Right lobe of liver (tissue), 6 donors: ENCODE measurements around the gene ACSS1. TPM values are rescaled to one million over a fixed set of nuclear protein-coding genes. Genes with fewer than 3 reads are reported as not detected.

Experiments
- ATAC-seq, 4 donors: fragments of 200-7000 bp; cut with Tn5 transposase; one replicate each; pipeline ENCODE4 v1.9.1; 2020; ENCODE audit warnings: mild to moderate bottlenecking in 4 of 4, moderate library complexity in 4 of 4
- DNase-seq, 3 donors: peaks; one replicate each; pipeline ENCODE4 v3.0.0-alpha.2; 2020
- H3K27ac ChIP-seq, 3 donors: fragments of 200-600 bp; one replicate each; pipeline ENCODE4 v1.8.0; 2022
- H3K27me3 ChIP-seq, 2 donors: fragments of 200-600 bp; one replicate each; pipeline ENCODE4 v1.8.0; 2022
- H3K36me3 ChIP-seq, 4 donors: fragments of 200-600 bp; sonication (generic) in 1 of 4; one replicate each; pipeline versions ENCODE4 v1.5.1 to v1.8.0; 2017 to 2022; ENCODE audit warnings: control low read depth in 1 of 4
- H3K4me1 ChIP-seq, 4 donors: fragments of 200-600 bp; sonication (generic) in 1 of 4; one replicate each; pipeline versions ENCODE4 v1.5.1 to v1.8.0; 2017 to 2022; ENCODE audit warnings: control low read depth in 1 of 4
- H3K4me3 ChIP-seq, 3 donors: fragments of 200-600 bp; one replicate each; pipeline ENCODE4 v1.8.0; 2022
- H3K9me3 ChIP-seq, 4 donors: fragments of 200-600 bp; sonication (generic) in 1 of 4; one replicate each; pipeline versions ENCODE4 v1.5.1 to v1.8.0; 2017 to 2022; ENCODE audit warnings: control low read depth in 1 of 4
- POLR2A ChIP-seq: fragments of 450-650 bp; IDR thresholded peaks from one replicate; pipeline ENCODE4 v1.6.1; 2017; ENCODE audit warnings: antibody characterized with exemption, mild to moderate bottlenecking
- WGBS: methylation state at CpG from one replicate; pipeline ENCODE4 v1.1.6; 2018; ENCODE audit warnings: low coverage, low lambda C conversion rate; ENCODE audit not compliant: insufficient coverage; ENCODE audit errors: missing lambda C conversion rate; 5-methylcytosine and 5-hydroxymethylcytosine counted together
- intact Hi-C, 2 donors: fragments of 100-400 bp; cut with DNase I; formaldehyde crosslinking; loops; one replicate each; pipeline versions ENCODE4 v1.11.2 to v1.14.1; 2022
- total RNA-seq, 6 experiments: library from RNA; depleted of rRNA in 2 of 6; stranded (reverse); fragments of >200 nt in 2 of 6; fragmentation: NEBNext Ultra II Directional in 3 of 6; extraction: Animal tissue kit (Norgen Biotek cat#: 25700) in 3 of 6; gene quantifications; one replicate each; pipeline versions ENCODE4 v1.1.0 to v1.2.4, GENCODE V29; 2016 to 2023
- TF ChIP-seq, protein P1 (sequence below), 4 donors: fragments of 200-600 bp in 3 of 4; fragments of 450-650 bp in 1 of 4; IDR thresholded peaks; one replicate each; pipeline versions ENCODE4 v1.5.1 to v1.8.0; 2016 to 2022; ENCODE audit warnings: antibody characterized with exemption in 4 of 4, mild to moderate bottlenecking in 2 of 4
- donor health status: DM: no; HTN: yes; CAD: no.
- donor health status: DM: no; HTN: no; CAD: no.
- donor health status: DM: no; HTN: no; CAD: no.
- donor health status: DM: no; HTN: yes; CAD: no.
- donor health status: DM: no; HTN: yes; CAD: no.

ACSS1 gene
- total RNA-seq, 6 experiments from 2014 or later = 3.5 to 9.1 (median 6.3) TPM

DNA sequence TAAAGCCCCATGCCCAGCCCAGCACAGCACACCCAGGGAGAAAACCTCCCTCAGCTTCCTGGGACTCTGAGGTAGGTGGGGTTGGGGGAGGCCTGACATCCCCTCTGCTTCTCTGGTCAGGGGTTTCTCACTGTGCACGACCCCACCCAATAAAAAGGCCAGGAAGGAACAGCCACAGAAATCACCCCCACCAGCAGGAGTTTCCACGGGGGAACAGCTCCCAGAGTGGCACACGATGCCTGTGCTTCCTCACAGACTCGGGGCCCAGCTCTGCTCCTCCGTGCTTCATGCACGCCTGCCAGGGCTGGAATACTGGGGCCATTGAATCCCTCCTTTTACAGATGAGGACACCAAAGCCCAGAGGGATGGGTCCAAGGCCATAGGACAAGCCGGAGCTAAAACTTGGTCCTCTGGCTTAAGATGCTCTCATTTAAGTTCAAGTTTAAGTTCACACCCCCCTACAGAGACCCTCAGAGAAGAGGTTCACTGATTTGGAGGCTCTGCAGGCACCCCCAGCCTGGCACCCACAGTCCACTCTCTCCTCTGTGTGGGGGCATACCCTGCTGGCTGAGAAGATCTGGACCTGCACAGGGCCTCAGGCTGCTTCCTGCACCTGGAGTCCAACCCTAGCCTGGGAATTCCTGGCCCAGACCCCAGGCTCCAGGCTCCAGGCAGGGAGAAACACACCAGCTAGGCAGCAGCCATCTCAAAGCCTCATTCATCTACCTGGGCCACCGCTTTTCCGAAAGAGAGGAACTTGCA, 14.3 kb downstream of the ACSS1 start:
- peak in 1 of 3 donors; percentile 39 for DNase-seq

DNA sequence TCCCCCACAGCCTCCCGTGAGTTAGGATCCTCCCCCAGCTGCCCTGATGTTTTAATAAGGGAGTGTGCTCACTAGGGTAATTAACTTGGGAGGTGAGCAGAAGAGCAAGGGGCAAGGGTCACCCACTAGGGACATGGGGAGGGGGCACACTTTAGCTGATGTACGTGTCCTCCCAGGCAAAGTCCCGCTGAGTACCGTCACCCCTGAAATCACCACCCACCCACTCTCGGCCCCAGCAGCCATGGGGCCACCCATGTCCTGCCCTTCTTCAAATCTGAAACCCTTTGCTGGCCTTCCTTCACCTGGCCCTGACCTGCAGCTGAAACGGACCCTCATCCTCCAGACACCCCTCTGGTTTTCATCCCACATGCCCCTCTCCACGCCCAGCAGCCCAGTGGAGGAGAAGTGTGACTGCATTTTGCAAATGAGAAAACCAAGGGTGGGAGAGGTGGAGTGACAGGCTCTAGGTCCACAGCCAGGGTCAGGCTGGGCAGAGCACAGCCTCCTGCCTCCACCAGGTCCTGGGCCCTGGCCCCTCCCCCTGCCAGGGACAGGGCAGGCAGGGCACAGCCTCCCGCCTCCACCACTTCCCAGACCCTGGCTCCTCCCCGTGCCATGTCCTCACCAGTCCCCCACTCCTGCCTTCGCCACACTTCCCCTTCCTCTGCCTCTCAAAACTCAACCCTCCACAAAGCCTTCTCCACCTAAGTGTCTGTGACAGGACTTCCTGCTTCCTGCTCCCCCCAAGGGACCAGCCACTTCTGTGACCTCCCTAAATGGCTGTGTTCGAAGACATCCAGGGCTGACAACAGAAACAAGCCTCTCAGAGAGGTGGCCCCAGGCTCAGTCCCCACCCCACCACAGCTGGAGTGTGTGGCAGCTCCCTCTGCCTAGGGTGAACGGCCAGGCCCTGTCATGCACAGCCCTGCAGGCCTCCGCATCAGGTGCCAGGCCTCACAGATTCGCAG, 15.1 kb downstream of the ACSS1 start:
- H3K4me1 ChIP-seq = peaks cover 0 to 86% (median 42%) of the 10 kb centered on the region in 4 donors
- DNase-seq = peak in 2 of 3 donors; percentile 59 to 60
- no peaks in the 10 kb centered on the region for H3K27me3 ChIP-seq
- peak in 3 of 4 donors; percentile 2 to 4 (median 3) for ATAC-seq
- intact Hi-C loops = no loop called here
- 53% methylated on average over 6 of the region's 14 CpGs for WGBS
- H3K27ac ChIP-seq = peak overlapping the region in 1 of 3 donors; percentile 21
- no peaks in the 10 kb centered on the region for H3K9me3 ChIP-seq
- TF ChIP-seq, protein P1, sequence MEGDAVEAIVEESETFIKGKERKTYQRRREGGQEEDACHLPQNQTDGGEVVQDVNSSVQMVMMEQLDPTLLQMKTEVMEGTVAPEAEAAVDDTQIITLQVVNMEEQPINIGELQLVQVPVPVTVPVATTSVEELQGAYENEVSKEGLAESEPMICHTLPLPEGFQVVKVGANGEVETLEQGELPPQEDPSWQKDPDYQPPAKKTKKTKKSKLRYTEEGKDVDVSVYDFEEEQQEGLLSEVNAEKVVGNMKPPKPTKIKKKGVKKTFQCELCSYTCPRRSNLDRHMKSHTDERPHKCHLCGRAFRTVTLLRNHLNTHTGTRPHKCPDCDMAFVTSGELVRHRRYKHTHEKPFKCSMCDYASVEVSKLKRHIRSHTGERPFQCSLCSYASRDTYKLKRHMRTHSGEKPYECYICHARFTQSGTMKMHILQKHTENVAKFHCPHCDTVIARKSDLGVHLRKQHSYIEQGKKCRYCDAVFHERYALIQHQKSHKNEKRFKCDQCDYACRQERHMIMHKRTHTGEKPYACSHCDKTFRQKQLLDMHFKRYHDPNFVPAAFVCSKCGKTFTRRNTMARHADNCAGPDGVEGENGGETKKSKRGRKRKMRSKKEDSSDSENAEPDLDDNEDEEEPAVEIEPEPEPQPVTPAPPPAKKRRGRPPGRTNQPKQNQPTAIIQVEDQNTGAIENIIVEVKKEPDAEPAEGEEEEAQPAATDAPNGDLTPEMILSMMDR (IDR thresholded peaks at IDR 0.05) = no peak
- no peak for TF ChIP-seq POLR2A
- H3K36me3 ChIP-seq = no peaks in the 10 kb centered on the region
- H3K4me3 ChIP-seq = no peak overlapping the region

More for the DNA sequence above, 14.3 kb downstream of the ACSS1 start:
- Histone ChIP-seq H3K27me3 (no peaks in the 10 kb centered on the region), H3K36me3 (no peaks in the 10 kb centered on the region), H3K4me3 (no peak overlapping the region), H3K9me3 (no peaks in the 10 kb centered on the region), H3K4me1 (peaks cover 0 to 86% (median 42%) of the 10 kb centered on the region in 4 donors), H3K27ac (peak overlapping the region in 1 of 3 donors; percentile 21)
- intact Hi-C loops = no loop called here
- ATAC-seq = no peak
- no peak for TF ChIP-seq POLR2A
- TF ChIP-seq, protein P1 (IDR thresholded peaks at IDR 0.05) = no peak
- WGBS = no CpG with 5 or more reads among the region's 9 CpGs

DNA sequence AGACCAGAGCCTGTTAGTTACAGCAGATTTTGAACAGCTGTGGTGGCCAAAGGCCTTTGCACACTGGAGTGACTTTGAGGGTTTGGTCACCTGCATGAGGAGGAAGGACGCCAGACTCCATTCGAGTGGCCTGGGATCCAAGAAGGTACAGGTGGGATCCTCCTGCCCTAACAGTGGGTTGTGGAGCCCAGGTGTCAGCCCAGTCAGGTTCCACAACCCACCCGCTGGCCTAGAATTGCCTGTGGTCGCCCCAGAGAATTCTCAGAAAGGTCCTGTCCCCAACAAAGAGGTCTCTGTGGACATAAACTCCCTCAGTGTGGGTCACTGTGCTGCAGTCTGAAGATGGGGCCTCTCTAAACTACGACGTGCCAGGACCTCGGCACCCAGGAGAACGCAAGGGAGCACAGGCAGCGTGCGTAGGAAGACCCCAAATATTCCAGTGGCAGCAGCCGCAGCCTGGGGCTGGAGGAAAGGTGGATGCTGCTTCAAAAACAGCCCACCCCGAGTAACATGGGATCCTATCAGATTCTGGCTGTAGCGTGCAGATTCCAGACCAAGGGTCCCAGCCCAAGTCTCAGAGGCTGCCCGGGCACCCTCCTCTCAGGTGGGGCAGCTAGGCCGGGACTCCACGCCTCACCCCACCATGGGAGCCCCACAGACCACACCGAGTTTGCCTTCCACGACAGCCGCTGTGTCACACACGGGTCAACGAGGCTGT, 16.0 kb downstream of the ACSS1 start:
- Histone ChIP-seq H3K27ac (no peak overlapping the region), H3K4me3 (no peak overlapping the region), H3K27me3 (no peaks in the 10 kb centered on the region), H3K4me1 (peaks cover 0 to 82% (median 41%) of the 10 kb centered on the region in 4 donors), H3K36me3 (no peaks in the 10 kb centered on the region), H3K9me3 (no peaks in the 10 kb centered on the region)
- WGBS = 70% methylated on average over 2 of the region's 21 CpGs
- DNase-seq (peak in 1 of 3 donors; percentile 46), ATAC-seq (no peak)
- intact Hi-C loops = no loop called here
- TF ChIP-seq, protein P1 (IDR thresholded peaks at IDR 0.05) = no peak
- TF ChIP-seq POLR2A = no peak

DNA sequence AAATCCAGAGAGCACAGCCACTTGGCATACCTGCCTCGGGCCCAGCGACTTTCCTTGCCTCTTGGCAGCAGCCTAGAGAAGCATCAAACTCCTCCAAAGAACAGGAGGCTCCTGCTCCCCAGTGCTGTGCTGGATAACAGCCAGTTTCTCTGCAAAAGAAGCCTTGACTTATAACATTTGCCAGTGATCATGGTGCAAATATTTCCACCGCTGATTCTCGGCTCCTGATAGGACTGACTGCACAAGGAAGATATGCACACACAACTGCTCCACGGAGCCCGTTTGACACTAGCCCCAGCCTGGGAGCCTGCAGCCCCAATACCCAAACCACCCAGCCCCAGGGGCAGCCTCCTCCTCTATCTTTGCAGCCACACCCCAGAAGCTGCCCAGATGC, 17.5 kb downstream of the ACSS1 start:
- H3K27ac ChIP-seq = peak overlapping the region; percentile 6 to 53 (median 32)
- 9% methylated on average over 6 of the region's 6 CpGs for WGBS
- peaks cover 0 to 66% (median 32%) of the 10 kb centered on the region in 4 donors for H3K4me1 ChIP-seq
- TF ChIP-seq, protein P1 (IDR thresholded peaks at IDR 0.05) = no peak
- TF ChIP-seq POLR2A = no peak
- no peaks in the 10 kb centered on the region for H3K9me3 ChIP-seq
- DNase-seq = peak in 1 of 3 donors; percentile 40
- H3K27me3 ChIP-seq = no peaks in the 10 kb centered on the region
- ATAC-seq = peak in 1 of 4 donors; percentile 2
- H3K36me3 ChIP-seq = no peaks in the 10 kb centered on the region
- no peak overlapping the region for H3K4me3 ChIP-seq
- intact Hi-C loops = no loop called here
